Gastrocnemius medialis (tissue), 4 donors: Measurements from ENCODE around the gene MEPCE. TPM values are rescaled to one million over a fixed set of nuclear protein-coding genes. Genes with fewer than 3 reads are reported as not detected.
A peak's percentile ranks its signal among the peaks of the same experiment; 100 is the strongest.

ENCODE experiments used
- ATAC-seq, 2 donors: fragments of 150-250 bp; one replicate each; pipeline ENCODE4 v1.9.1; 2016
- DNase-seq, 2 donors: peaks; one replicate each; pipeline ENCODE4 v3.0.0-alpha.2; 2019
- H3K27ac ChIP-seq, 4 donors: fragments of 200-600 bp; sonication (generic); 1 replicate in 1 of 4; 2 replicates in 3 of 4; pipeline ENCODE4 v1.5.1; 2016 to 2018; ENCODE audit warnings: mild to moderate bottlenecking in 2 of 4, moderate library complexity in 1 of 4
- H3K27me3 ChIP-seq, 3 donors: fragments of 200-600 bp; sonication (generic) in 2 of 3; 1 replicate in 1 of 3; 2 replicates in 2 of 3; pipeline versions ENCODE4 v1.5.1 to v1.6.0; 2016 to 2019; ENCODE audit warnings: mild to moderate bottlenecking in 1 of 3, moderate library complexity in 1 of 3
- H3K36me3 ChIP-seq, 2 donors: fragments of 200-600 bp; sonication (generic) in 1 of 2; one replicate each; pipeline ENCODE4 v1.5.1; 2017 to 2018
- H3K4me1 ChIP-seq, 2 donors: fragments of 200-600 bp; sonication (generic) in 1 of 2; one replicate each; pipeline ENCODE4 v1.5.1; 2016 to 2017; ENCODE audit warnings: mild to moderate bottlenecking in 2 of 2
- H3K4me3 ChIP-seq, 4 donors: fragments of 200-600 bp; sonication (generic) in 3 of 4; 1 replicate in 1 of 4; 2 replicates in 3 of 4; pipeline ENCODE4 v1.5.1; 2016 to 2019; ENCODE audit warnings: mild to moderate bottlenecking in 2 of 4
- H3K9me3 ChIP-seq, 3 donors: fragments of 200-600 bp; sonication (generic) in 2 of 3; 1 replicate in 1 of 3; 2 replicates in 2 of 3; pipeline ENCODE4 v1.5.1; 2016 to 2019
- POLR2A ChIP-seq, 2 donors: fragments of 450-650 bp; IDR thresholded peaks; one replicate each; pipeline ENCODE4 v1.6.1; 2017; ENCODE audit warnings: antibody characterized with exemption in 2 of 2, mild to moderate bottlenecking in 2 of 2, moderate library complexity in 2 of 2
- in situ Hi-C, 4 donors: fragments of 200-750 bp; cut with MboI; loops; one replicate each; pipeline versions ENCODE4 v1.15.0 to v1.8.0; 2017; ENCODE audit warnings: low sequenced_read_pairs in 4 of 4
- intact Hi-C: fragments of 100-400 bp; cut with DNase I; formaldehyde crosslinking; loops from one replicate; pipeline ENCODE4 v1.15.1; 2023; ENCODE audit warnings: low total_unique reads
- total RNA-seq, 4 donors: library from RNA; depleted of rRNA; stranded (reverse); fragments of >200 nt; gene quantifications; one replicate each; pipeline versions ENCODE4 v1.1.0 to v1.2.3, GENCODE V29; 2016
- TF ChIP-seq, protein P1 (sequence below), 5 experiments: fragments of 450-650 bp in 3 of 5; fragments of 200-600 bp in 2 of 5; sonication (generic) in 2 of 5; IDR thresholded peaks in 4 of 5; conservative IDR thresholded peaks in 1 of 5; 1 replicate in 4 of 5; 2 replicates in 1 of 5; pipeline ENCODE4 v1.5.1; 2016 to 2019; ENCODE audit warnings: antibody characterized with exemption in 5 of 5, mild to moderate bottlenecking in 3 of 5, moderate library complexity in 3 of 5

The MEPCE gene
- total RNA-seq, 4 donors from 2014 or later = 23.5 to 39.9 (median 28.6) TPM

DNA sequence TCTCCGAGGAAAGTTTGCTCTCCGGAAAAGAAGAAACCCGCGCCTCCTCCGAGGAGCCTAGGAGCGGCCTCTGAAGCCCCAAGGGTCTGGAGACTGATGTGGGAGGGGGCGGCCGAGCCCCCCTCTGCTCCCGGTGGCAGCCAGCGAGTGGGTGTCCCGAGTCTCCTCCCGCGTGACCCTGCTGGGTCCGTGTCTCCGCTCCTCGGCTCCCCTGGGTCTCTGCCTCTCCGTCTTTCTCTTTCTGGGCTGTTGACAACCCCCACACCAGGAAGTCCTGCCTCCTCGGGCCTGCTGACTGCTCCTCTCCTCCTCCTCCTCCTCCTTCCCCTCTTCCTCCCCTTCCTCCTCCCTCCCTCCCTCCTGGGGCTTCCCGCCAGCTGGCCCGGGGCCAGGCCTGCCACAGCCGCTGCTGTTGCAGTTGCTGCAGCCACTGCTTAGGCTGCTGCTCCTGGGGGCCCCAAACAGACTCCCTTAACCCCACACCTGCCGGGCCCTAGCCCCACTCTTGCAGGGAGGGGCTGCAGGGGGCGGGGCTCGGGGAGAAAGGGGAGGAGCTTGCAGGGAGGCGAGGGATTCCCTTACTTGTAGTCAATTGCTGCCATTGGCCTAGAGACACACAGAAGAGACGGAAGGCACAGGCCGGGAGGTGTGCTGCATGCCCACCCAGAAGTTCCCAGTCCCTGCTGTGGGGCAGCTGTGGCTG lies 49.5 kb downstream of the MEPCE start, which contains the start of gene TSC22D4:
Gene TSC22D4, minus strand, starts transcription at position 257 of the 703 bp plus-strand sequence. CDS start 1,176 bp downstream, outside the sequence.
- in situ Hi-C loops = loop anchor here in 3 of 4 donors (5.0 to 10.0 kb wide), 3 partner anchors 63 to 216 kb away; partner anchors contain the start of gene GIGYF1 (in 2 of the 3)
- H3K36me3 ChIP-seq = peaks cover 0 to 5% of the 10 kb centered on the region in 2 donors
- no peaks in the 10 kb centered on the region for H3K9me3 ChIP-seq
- no peaks in the 10 kb centered on the region for H3K27me3 ChIP-seq
- peak within 1 kb of the TSS; percentile 90 to 99 (median 94) for H3K27ac ChIP-seq
- intact Hi-C loops = loop anchor here (2.0 to 10.0 kb wide), 4 partner anchors 42 to 226 kb away; partner anchors contain the start of genes AGFG2, GNB2, POP7 and PPP1R35
- peak; percentile 79 to 90 for TF ChIP-seq POLR2A (IDR thresholded peaks at IDR 0.05)
- TF ChIP-seq, protein P1, sequence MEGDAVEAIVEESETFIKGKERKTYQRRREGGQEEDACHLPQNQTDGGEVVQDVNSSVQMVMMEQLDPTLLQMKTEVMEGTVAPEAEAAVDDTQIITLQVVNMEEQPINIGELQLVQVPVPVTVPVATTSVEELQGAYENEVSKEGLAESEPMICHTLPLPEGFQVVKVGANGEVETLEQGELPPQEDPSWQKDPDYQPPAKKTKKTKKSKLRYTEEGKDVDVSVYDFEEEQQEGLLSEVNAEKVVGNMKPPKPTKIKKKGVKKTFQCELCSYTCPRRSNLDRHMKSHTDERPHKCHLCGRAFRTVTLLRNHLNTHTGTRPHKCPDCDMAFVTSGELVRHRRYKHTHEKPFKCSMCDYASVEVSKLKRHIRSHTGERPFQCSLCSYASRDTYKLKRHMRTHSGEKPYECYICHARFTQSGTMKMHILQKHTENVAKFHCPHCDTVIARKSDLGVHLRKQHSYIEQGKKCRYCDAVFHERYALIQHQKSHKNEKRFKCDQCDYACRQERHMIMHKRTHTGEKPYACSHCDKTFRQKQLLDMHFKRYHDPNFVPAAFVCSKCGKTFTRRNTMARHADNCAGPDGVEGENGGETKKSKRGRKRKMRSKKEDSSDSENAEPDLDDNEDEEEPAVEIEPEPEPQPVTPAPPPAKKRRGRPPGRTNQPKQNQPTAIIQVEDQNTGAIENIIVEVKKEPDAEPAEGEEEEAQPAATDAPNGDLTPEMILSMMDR (IDR thresholded peaks at IDR 0.05 in 4 of 5, conservative IDR thresholded peaks at IDR 0.05 in 1 of 5) = no peak
- H3K4me1 ChIP-seq = peaks cover 33 to 36% of the 10 kb centered on the region in 2 donors
- peak within 1 kb of the TSS; percentile 96 to 100 (median 98) for H3K4me3 ChIP-seq
- DNase-seq (peak; percentile 95), ATAC-seq (peak; percentile 97 to 98)

DNA sequence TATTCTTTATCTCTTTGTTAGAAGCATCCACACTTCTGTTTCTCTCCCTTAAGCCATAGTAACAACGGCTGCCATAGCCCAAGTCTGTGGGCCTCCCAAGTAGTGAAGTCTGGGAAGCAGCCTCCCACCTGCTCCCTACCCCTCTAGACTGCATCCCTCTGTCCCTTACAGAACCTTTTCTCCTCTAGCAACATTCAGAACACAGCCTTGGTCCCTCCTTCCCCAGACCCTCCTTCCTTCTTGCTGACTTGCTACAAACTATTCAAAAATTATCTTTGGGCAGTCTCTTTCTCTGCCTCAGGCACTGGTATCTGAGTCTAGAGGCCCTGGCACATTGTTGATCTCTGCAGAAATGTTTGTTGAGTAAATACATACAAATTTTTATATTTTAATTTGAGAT lies 51.8 kb downstream of the MEPCE start:
- peaks cover 24 to 29% of the 10 kb centered on the region in 2 donors for H3K4me1 ChIP-seq
- intact Hi-C loops = loop anchor here (5.0 kb wide), 1 partner anchor 81 kb away; no protein-coding TSS in a partner anchor
- in situ Hi-C loops = no loop called here

DNA sequence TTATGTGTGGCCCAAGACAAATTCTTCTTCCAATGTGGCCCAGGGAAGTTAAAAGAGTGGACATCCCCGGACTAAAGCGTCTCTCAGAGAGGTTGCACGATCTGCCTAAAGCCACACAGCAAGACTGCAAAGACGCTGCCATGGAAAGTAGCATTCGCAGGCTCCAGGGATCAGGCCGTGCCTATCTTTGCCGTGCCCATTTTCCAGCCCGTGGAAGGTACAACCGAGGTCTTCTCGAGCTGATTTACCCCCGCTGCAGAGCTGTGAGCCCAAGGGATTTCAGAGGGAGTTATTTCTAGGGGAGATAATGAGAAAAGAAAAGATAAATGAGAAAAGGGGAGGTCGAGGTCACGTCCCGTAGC lies 53.1 kb downstream of the MEPCE start:
- ATAC-seq (no peak), DNase-seq (no peak)
- intact Hi-C loops (loop anchor here (1.0 to 5.0 kb wide), 2 partner anchors 13 to 80 kb away; no protein-coding TSS in a partner anchor), in situ Hi-C loops (no loop called here)
- H3K4me3 ChIP-seq = peak overlapping the region; percentile 54 to 88 (median 60)
- H3K27me3 ChIP-seq = no peaks in the 10 kb centered on the region
- H3K9me3 ChIP-seq = no peaks in the 10 kb centered on the region
- no peak for TF ChIP-seq POLR2A (IDR thresholded peaks at IDR 0.05)
- TF ChIP-seq, protein P1 (IDR thresholded peaks at IDR 0.05 in 4 of 5, conservative IDR thresholded peaks at IDR 0.05 in 1 of 5) = no peak
- H3K4me1 ChIP-seq = peaks cover 11 to 17% of the 10 kb centered on the region in 2 donors
- no peak overlapping the region for H3K27ac ChIP-seq
- H3K36me3 ChIP-seq = no peaks in the 10 kb centered on the region

More for the DNA sequence above, 51.8 kb downstream of the MEPCE start:
- no peak for TF ChIP-seq POLR2A (IDR thresholded peaks at IDR 0.05)
- TF ChIP-seq, protein P1 (IDR thresholded peaks at IDR 0.05 in 4 of 5, conservative IDR thresholded peaks at IDR 0.05 in 1 of 5) = no peak
- ATAC-seq (no peak), DNase-seq (no peak)
- no peaks in the 10 kb centered on the region for H3K27me3 ChIP-seq
- H3K9me3 ChIP-seq = no peaks in the 10 kb centered on the region
- no peaks in the 10 kb centered on the region for H3K36me3 ChIP-seq
- H3K27ac ChIP-seq = no peak overlapping the region
- no peak overlapping the region for H3K4me3 ChIP-seq

DNA sequence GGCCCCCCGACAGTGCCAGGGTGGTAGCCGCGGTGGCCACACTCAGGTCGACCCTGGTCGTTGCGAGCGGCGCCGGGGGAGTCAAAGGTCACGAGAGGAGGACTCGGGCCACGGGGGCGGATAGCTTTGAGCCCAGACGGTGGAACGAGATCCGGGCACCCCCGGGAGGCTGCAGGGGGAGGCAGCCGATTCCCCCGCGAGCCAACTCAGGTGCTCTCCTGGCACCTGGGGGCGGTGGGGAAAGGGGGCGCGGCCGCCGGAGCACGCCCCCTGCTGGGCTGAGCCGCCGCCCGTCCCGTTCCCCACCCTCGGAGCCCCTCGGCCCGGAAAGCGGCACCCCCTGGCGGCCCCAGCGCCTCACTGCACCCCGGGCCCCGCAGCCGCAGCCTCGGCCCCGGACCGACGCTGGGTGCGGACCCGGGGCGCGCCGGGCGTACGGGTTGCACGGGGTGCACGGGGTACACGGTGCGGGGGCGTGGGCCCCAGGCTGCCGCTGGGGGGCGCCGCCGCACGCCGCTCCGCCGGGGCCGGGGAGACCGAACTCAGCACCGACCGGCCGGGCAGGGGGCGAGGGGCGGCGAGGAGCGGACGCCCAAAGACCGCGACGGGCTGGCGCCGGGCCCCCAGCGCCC lies 53.6 kb downstream of the MEPCE start:
- H3K36me3 ChIP-seq = no peaks in the 10 kb centered on the region
- no peak overlapping the region for H3K27ac ChIP-seq
- no peaks in the 10 kb centered on the region for H3K9me3 ChIP-seq
- H3K4me3 ChIP-seq = peak overlapping the region; percentile 54 to 88 (median 60)
- H3K4me1 ChIP-seq = peaks cover 11 to 12% of the 10 kb centered on the region in 2 donors
- H3K27me3 ChIP-seq = no peaks in the 10 kb centered on the region
- TF ChIP-seq, protein P1 (IDR thresholded peaks at IDR 0.05 in 4 of 5, conservative IDR thresholded peaks at IDR 0.05 in 1 of 5) = peak; percentile 79 to 99 (median 98)
- TF ChIP-seq POLR2A (IDR thresholded peaks at IDR 0.05) = no peak
- DNase-seq = peak in 1 of 2 donors; percentile 34
- intact Hi-C loops (loop anchor here (1.0 to 5.0 kb wide), 2 partner anchors 14 to 79 kb away; no protein-coding TSS in a partner anchor), in situ Hi-C loops (no loop called here)
- ATAC-seq = peak in 1 of 2 donors; percentile 28

Other genes with a start within 250 kb of the MEPCE start
- not detected for gene PVRIG, start 209.9 kb upstream of the MEPCE start, total RNA-seq
- gene SPDYE3, start 122.1 kb upstream of the MEPCE start, total RNA-seq = not detected
- gene PILRB, start 71.7 kb upstream of the MEPCE start, total RNA-seq = 10 to 100 TPM; 11.8 to 32.4 (median 20.8) TPM
- gene PILRA, start 56.3 kb upstream of the MEPCE start, total RNA-seq = 1 to 10 TPM in 3 of 4 donors, under 1 TPM in 1; 0.62 to 5.4 (median 2.0) TPM
- 1 to 10 TPM; 1.6 to 8.5 (median 2.7) TPM for gene ZCWPW1, start 1.1 kb upstream of the MEPCE start, total RNA-seq
- 10 to 100 TPM in 3 of 4 donors, 1 to 10 TPM in 1; 5.1 to 16.0 (median 13.0) TPM for gene PPP1R35, start 6.7 kb downstream of the MEPCE start, total RNA-seq
- gene SPACDR, start 34.4 kb downstream of the MEPCE start, total RNA-seq = under 1 TPM in 1 of 4 donors, not detected in 3; 0.29 TPM
- 10 to 100 TPM; 14.3 to 25.5 (median 21.2) TPM for gene TSC22D4, start 49.4 kb downstream of the MEPCE start, total RNA-seq
- under 1 TPM in 1 of 4 donors, not detected in 3; 0.29 TPM for gene NYAP1, start 54.1 kb downstream of the MEPCE start, total RNA-seq
- 10 to 100 TPM; 10.7 to 16.4 (median 13.5) TPM for gene AGFG2, start 109.4 kb downstream of the MEPCE start, total RNA-seq
- under 1 TPM in 1 of 4 donors, not detected in 3; 0.49 TPM for gene SAP25, start 144.1 kb downstream of the MEPCE start, total RNA-seq
- 100 to 1,000 TPM in 1 of 4 donors, 10 to 100 TPM in 3; 71.1 to 105 (median 89.0) TPM for gene LRCH4, start 156.3 kb downstream of the MEPCE start, total RNA-seq
- gene FBXO24, start 156.5 kb downstream of the MEPCE start, total RNA-seq = not detected
- 10 to 100 TPM in 1 of 4 donors, 1 to 10 TPM in 3; 1.6 to 17.3 (median 5.7) TPM for gene PCOLCE, start 172.5 kb downstream of the MEPCE start, total RNA-seq
- gene MOSPD3, start 182.7 kb downstream of the MEPCE start, total RNA-seq = 1 to 10 TPM; 3.5 to 9.1 (median 4.6) TPM
- gene TFR2, start 211.7 kb downstream of the MEPCE start, total RNA-seq = 1 to 10 TPM in 2 of 4 donors, not detected in 2; 1.0 to 1.3 TPM
- gene ACTL6B, start 226.6 kb downstream of the MEPCE start, total RNA-seq = not detected
- 100 to 1,000 TPM; 108 to 163 (median 129) TPM for gene GNB2, start 243.9 kb downstream of the MEPCE start, total RNA-seq